K562 (cell line): ENCODE data around the gene SH3BGRL3. TPM values are rescaled to one million over a fixed set of nuclear protein-coding genes. Genes with fewer than 3 reads are reported as not detected.

ENCODE experiments used
- CBFB ChIP-seq: sonication (generic); formaldehyde crosslinking; IDR thresholded peaks from 2 replicates; pipeline ENCODE4 v1.4.0; 2020; ENCODE audit warnings: mild to moderate bottlenecking, missing genetic modification reagents
- CREB1 ChIP-seq, 2 experiments: sonication (generic) in 1 of 2; formaldehyde crosslinking in 1 of 2; IDR thresholded peaks; 2 replicates each; pipeline versions ENCODE4 v1.6.1 to v1.8.0; 2012 to 2022; ENCODE audit warnings: inconsistent platforms in 1 of 2, mild to moderate bottlenecking in 1 of 2, missing genetic modification reagents in 1 of 2, moderate library complexity in 1 of 2
- DDX20 ChIP-seq: fragments of 450-650 bp; IDR thresholded peaks from 2 replicates; pipeline ENCODE4 v1.6.1; 2016; ENCODE audit warnings: missing genetic modification characterization, low read depth, mild to moderate bottlenecking, missing compliant biosample characterization, moderate library complexity
- DIDO1 ChIP-seq: fragments of 450-650 bp; IDR thresholded peaks from 2 replicates; pipeline ENCODE4 v1.6.1; 2016; ENCODE audit warnings: low read depth, missing biosample characterization, missing genetic modification characterization
- FOSL1 ChIP-seq: fragments of 200-800 bp; sonication (Bioruptor generic); conservative IDR thresholded peaks from 2 replicates; pipeline ENCODE4 v1.6.1; 2016; ENCODE audit warnings: missing genetic modification characterization, missing compliant biosample characterization
- HDAC1 ChIP-seq, 2 experiments: fragments of 450-650 bp; IDR thresholded peaks; 2 replicates each; pipeline ENCODE4 v1.6.1; 2016 to 2017; ENCODE audit warnings: inconsistent platforms in 1 of 2, mild to moderate bottlenecking in 1 of 2, moderate library complexity in 1 of 2
- L3MBTL2 ChIP-seq: fragments of 450-650 bp; IDR thresholded peaks from 2 replicates; pipeline ENCODE4 v1.6.1; 2016; ENCODE audit warnings: mild to moderate bottlenecking, moderate library complexity
- MYNN ChIP-seq, 2 experiments: sonication (generic); formaldehyde crosslinking in 1 of 2; IDR thresholded peaks; 2 replicates each; pipeline versions ENCODE4 v1.5.0 to v1.6.1; 2016 to 2020; ENCODE audit warnings: antibody characterized with exemption in 1 of 2, missing genetic modification reagents in 1 of 2
- NCOA6 ChIP-seq: fragments of 450-650 bp; IDR thresholded peaks from 2 replicates; pipeline ENCODE4 v1.6.1; 2017; ENCODE audit warnings: mild to moderate bottlenecking
- NEUROD1 ChIP-seq: fragments of 150-350 bp; IDR thresholded peaks from 2 replicates; pipeline ENCODE4 v1.6.1; 2014; ENCODE audit warnings: borderline replicate concordance, low read length, low read depth; ENCODE audit not compliant: partially characterized antibody
- POLR2G ChIP-seq: fragments of 200-400 bp; formaldehyde crosslinking; IDR thresholded peaks from 2 replicates; pipeline ENCODE4 v1.6.1; 2017; ENCODE audit warnings: low read depth, mild to moderate bottlenecking, antibody characterized with exemption, low read length, moderate library complexity
- PTBP1 ChIP-seq: fragments of 200-400 bp; formaldehyde crosslinking; IDR thresholded peaks from 2 replicates; pipeline ENCODE4 v1.6.1; 2017; ENCODE audit warnings: low read depth, low read length
- RBFOX2 ChIP-seq: fragments of 200-400 bp; formaldehyde crosslinking; IDR thresholded peaks from 2 replicates; pipeline ENCODE4 v1.6.1; 2017; ENCODE audit warnings: low read depth, mild to moderate bottlenecking, low read length, moderate library complexity
- TAF7 ChIP-seq: fragments of 450-650 bp; IDR thresholded peaks from 2 replicates; pipeline ENCODE4 v1.6.1; 2016; ENCODE audit warnings: missing genetic modification characterization, missing compliant biosample characterization
- XRCC4 ChIP-seq: IDR thresholded peaks from one replicate; pipeline ENCODE4 v1.6.1; 2011; ENCODE audit not compliant: insufficient read depth, insufficient read length; ENCODE audit errors: extremely low read depth
- ZNF212 ChIP-seq: fragments of 450-650 bp; formaldehyde crosslinking; IDR thresholded peaks from 2 replicates; pipeline ENCODE4 v1.4.0; 2020; ENCODE audit warnings: mild to moderate bottlenecking
- ZNF431 ChIP-seq: sonication (generic); formaldehyde crosslinking; IDR thresholded peaks from 2 replicates; pipeline ENCODE4 v1.8.0; 2022; ENCODE audit warnings: mild to moderate bottlenecking, missing genetic modification reagents
- polyA plus RNA-seq, 8 experiments: library from polyadenylated mRNA; depleted of rRNA in 4 of 8; stranded (reverse) in 5 of 8; unstranded in 3 of 8; fragments of >200 nt; fragmentation: Nextera tagmentation in 2 of 8; fragmentation: Illumina TruSeq in 1 of 8; extraction: Ambion mirVana in 2 of 8; extraction: Trizol in 1 of 8; gene quantifications; 2 replicates each; pipeline versions ENCODE4 v1.2.1 to v1.2.3, GENCODE V29; 2011 to 2014; ENCODE audit warnings: inconsistent platforms in 1 of 8, missing spikeins in 1 of 8
- total RNA-seq, 7 experiments: library from RNA; depleted of rRNA in 6 of 7; stranded (reverse); fragments of >200 nt in 6 of 7; fragmentation: Illumina TruSeq in 2 of 7; extraction: Trizol in 2 of 7; gene quantifications; 2 replicates each; pipeline versions ENCODE4 v1.2.1 to v1.2.3, GENCODE V29; 2011 to 2021; ENCODE audit warnings: low replicate concordance in 1 of 7
- TF ChIP-seq, protein P1 (sequence below): sonication (generic); formaldehyde crosslinking; IDR thresholded peaks from 2 replicates; pipeline ENCODE4 v1.8.1; 2022; ENCODE audit warnings: missing genetic modification reagents
- TF ChIP-seq, protein P2 (sequence below): conservative IDR thresholded peaks from 2 replicates; pipeline ENCODE4 v1.6.1; 2011; ENCODE audit warnings: low read depth, mild to moderate bottlenecking, low read length; ENCODE audit not compliant: control insufficient read depth
- TF ChIP-seq, protein P3 (sequence below): fragments of 250-450 bp; sonication (Bioruptor Pico); IDR thresholded peaks from 2 replicates; pipeline ENCODE4 v1.4.0; 2020; ENCODE audit warnings: mild to moderate bottlenecking, moderate library complexity, borderline replicate concordance
- TF ChIP-seq, protein P4 (sequence below): sonication (generic); formaldehyde crosslinking; IDR thresholded peaks from 2 replicates; pipeline ENCODE4 v1.8.1; 2022; ENCODE audit warnings: missing genetic modification reagents
- TF ChIP-seq, protein P5 (sequence below): fragments of 450-650 bp; IDR thresholded peaks from 2 replicates; pipeline ENCODE4 v1.6.1; 2016; ENCODE audit warnings: low read depth, mild to moderate bottlenecking, moderate library complexity

SH3BGRL3 gene
- total and polyA plus RNA-seq, 9 of the 15 experiments (the other 6 are each of a cell fraction or from before 2014, with no cell fraction given): 30.3 to 140 (median 54.2) TPM

DNA sequence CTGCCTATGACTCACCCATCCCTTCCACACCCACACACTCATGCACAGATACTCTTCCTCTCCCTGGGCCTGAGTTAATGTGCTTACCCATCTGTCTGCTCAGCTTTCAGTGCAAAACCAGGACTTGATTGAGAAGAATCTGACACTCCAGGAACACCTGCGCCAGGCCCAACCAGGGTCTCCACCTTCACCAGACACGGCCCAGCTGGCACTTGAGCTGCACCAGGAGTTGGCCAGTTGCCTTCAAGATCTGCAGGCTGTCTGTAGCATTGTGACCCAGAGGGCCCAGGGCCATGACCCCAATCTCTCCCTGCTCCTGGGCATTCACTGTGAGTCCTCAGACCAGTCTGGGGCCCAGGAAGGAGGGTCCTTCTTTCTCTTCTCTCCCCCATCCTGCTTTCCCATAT, 3.5 kb upstream of the SH3BGRL3 start (continued):
- TF ChIP-seq PTBP1: no peak
- no peak for TF ChIP-seq CBFB (CRISPR knock-in tag)
- no peak for TF ChIP-seq RBFOX2
- TF ChIP-seq, protein P1, sequence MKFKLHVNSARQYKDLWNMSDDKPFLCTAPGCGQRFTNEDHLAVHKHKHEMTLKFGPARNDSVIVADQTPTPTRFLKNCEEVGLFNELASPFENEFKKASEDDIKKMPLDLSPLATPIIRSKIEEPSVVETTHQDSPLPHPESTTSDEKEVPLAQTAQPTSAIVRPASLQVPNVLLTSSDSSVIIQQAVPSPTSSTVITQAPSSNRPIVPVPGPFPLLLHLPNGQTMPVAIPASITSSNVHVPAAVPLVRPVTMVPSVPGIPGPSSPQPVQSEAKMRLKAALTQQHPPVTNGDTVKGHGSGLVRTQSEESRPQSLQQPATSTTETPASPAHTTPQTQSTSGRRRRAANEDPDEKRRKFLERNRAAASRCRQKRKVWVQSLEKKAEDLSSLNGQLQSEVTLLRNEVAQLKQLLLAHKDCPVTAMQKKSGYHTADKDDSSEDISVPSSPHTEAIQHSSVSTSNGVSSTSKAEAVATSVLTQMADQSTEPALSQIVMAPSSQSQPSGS (CRISPR knock-in tag): peak; percentile 10; the same call in 1 of the 2 replicates
- peak in 1 of 2 experiments; percentile 48; a peak in 2 of 4 replicates for TF ChIP-seq HDAC1 (IDR thresholded peaks at IDR 0.05)
- TF ChIP-seq, protein P2, sequence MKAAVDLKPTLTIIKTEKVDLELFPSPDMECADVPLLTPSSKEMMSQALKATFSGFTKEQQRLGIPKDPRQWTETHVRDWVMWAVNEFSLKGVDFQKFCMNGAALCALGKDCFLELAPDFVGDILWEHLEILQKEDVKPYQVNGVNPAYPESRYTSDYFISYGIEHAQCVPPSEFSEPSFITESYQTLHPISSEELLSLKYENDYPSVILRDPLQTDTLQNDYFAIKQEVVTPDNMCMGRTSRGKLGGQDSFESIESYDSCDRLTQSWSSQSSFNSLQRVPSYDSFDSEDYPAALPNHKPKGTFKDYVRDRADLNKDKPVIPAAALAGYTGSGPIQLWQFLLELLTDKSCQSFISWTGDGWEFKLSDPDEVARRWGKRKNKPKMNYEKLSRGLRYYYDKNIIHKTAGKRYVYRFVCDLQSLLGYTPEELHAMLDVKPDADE: no peak
- no peak for TF ChIP-seq DDX20 (tag)
- no peak for TF ChIP-seq XRCC4
- TF ChIP-seq, protein P3, sequence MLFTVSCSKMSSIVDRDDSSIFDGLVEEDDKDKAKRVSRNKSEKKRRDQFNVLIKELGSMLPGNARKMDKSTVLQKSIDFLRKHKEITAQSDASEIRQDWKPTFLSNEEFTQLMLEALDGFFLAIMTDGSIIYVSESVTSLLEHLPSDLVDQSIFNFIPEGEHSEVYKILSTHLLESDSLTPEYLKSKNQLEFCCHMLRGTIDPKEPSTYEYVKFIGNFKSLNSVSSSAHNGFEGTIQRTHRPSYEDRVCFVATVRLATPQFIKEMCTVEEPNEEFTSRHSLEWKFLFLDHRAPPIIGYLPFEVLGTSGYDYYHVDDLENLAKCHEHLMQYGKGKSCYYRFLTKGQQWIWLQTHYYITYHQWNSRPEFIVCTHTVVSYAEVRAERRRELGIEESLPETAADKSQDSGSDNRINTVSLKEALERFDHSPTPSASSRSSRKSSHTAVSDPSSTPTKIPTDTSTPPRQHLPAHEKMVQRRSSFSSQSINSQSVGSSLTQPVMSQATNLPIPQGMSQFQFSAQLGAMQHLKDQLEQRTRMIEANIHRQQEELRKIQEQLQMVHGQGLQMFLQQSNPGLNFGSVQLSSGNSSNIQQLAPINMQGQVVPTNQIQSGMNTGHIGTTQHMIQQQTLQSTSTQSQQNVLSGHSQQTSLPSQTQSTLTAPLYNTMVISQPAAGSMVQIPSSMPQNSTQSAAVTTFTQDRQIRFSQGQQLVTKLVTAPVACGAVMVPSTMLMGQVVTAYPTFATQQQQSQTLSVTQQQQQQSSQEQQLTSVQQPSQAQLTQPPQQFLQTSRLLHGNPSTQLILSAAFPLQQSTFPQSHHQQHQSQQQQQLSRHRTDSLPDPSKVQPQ: no peak
- TF ChIP-seq NCOA6: no peak
- TF ChIP-seq POLR2G: no peak
- no peak for TF ChIP-seq TAF7
- peak; percentile 7; the same call in 1 of the 2 replicates for TF ChIP-seq FOSL1 (tag)
- TF ChIP-seq ZNF431 (CRISPR knock-in tag): no peak; the same call in 1 of the 2 replicates
- TF ChIP-seq, protein P4, sequence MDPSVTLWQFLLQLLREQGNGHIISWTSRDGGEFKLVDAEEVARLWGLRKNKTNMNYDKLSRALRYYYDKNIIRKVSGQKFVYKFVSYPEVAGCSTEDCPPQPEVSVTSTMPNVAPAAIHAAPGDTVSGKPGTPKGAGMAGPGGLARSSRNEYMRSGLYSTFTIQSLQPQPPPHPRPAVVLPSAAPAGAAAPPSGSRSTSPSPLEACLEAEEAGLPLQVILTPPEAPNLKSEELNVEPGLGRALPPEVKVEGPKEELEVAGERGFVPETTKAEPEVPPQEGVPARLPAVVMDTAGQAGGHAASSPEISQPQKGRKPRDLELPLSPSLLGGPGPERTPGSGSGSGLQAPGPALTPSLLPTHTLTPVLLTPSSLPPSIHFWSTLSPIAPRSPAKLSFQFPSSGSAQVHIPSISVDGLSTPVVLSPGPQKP (CRISPR knock-in tag): no peak
- no peak for TF ChIP-seq ZNF212 (CRISPR knock-in tag)
- TF ChIP-seq NEUROD1: no peak
- TF ChIP-seq, protein P5, sequence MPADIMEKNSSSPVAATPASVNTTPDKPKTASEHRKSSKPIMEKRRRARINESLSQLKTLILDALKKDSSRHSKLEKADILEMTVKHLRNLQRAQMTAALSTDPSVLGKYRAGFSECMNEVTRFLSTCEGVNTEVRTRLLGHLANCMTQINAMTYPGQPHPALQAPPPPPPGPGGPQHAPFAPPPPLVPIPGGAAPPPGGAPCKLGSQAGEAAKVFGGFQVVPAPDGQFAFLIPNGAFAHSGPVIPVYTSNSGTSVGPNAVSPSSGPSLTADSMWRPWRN: no peak
- no peak for TF ChIP-seq MYNN (IDR thresholded peaks at IDR 0.05)
- TF ChIP-seq MYNN (CRISPR knock-in tag; IDR thresholded peaks at IDR 0.05): no peak
- TF ChIP-seq CREB1 (IDR thresholded peaks at IDR 0.05): no peak
- TF ChIP-seq CREB1 (CRISPR knock-in tag; IDR thresholded peaks at IDR 0.05): no peak
- TF ChIP-seq DIDO1 (tag): no peak
- no peak for TF ChIP-seq L3MBTL2
